H1 (cell line): Measurements from ENCODE around the gene SOX15. TPM values are rescaled to one million over a fixed set of nuclear protein-coding genes. Genes with fewer than 3 reads are reported as not detected.

Experiments used
- CTCF ChIA-PET: fragments of 300-600 bp; sonication (Branson Sonifier 250); formaldehyde crosslinking; loops from one replicate; lab custom pipeline; 2021; ENCODE audit not compliant: partially characterized antibody; lab: Charles Lee
- POLR2A ChIA-PET: fragments of 300-600 bp; sonication (Branson Sonifier 250); formaldehyde crosslinking; loops from one replicate; lab custom pipeline; 2021; ENCODE audit warnings: inconsistent platforms; ENCODE audit not compliant: partially characterized antibody; lab: Charles Lee
- DNase-seq, 2 experiments: peaks; one replicate each; pipeline versions ENCODE4 v3.0.0 to v3.0.0-alpha.2; 2010 to 2022; ENCODE audit warnings: low spot score in 2 of 2, low read depth in 1 of 2, mixed read lengths in 1 of 2
- FAIRE-seq: peaks from 2 replicates; lab custom pipeline; 2011; peaks lifted over from hg19 to GRCh38; lab: Jason Lieb, UNC
- H2AFZ ChIP-seq: 2 replicates; pipeline ENCODE4 v1.8.1; 2012; ENCODE audit warnings: low read length, inconsistent platforms
- H2AK5ac ChIP-seq: 2 replicates; pipeline ENCODE4 v1.6.1; 2013; ENCODE audit warnings: low read depth, low read length
- H2BK120ac ChIP-seq: replicated peaks from 2 replicates; pipeline ENCODE3; 2013; ENCODE audit warnings: low read depth, low read length, inconsistent platforms
- H2BK12ac ChIP-seq: 2 replicates; pipeline ENCODE4 v1.6.1; 2013; ENCODE audit warnings: low read depth, low read length
- H2BK15ac ChIP-seq: 2 replicates; pipeline ENCODE4 v1.6.1; 2013; ENCODE audit warnings: low read length
- H2BK20ac ChIP-seq: 2 replicates; pipeline ENCODE4 v1.6.1; 2013; ENCODE audit warnings: low read length
- H2BK5ac ChIP-seq: 2 replicates; pipeline ENCODE4 v1.6.1; 2013; ENCODE audit warnings: low read depth, low read length
- H3K14ac ChIP-seq: 2 replicates; pipeline ENCODE4 v1.6.1; 2013; ENCODE audit warnings: inconsistent platforms; ENCODE audit not compliant: insufficient read length
- H3K18ac ChIP-seq: 2 replicates; pipeline ENCODE4 v1.6.1; 2013; ENCODE audit warnings: low read length; ENCODE audit errors: extremely low read depth
- H3K23ac ChIP-seq: 2 replicates; pipeline ENCODE4 v1.6.1; 2013; ENCODE audit warnings: inconsistent platforms; ENCODE audit not compliant: insufficient read length
- H3K23me2 ChIP-seq: 2 replicates; pipeline ENCODE4 v1.6.1; 2013; ENCODE audit warnings: low read depth, low read length
- H3K27ac ChIP-seq: 2 replicates; pipeline ENCODE4 v1.6.1; 2011; ENCODE audit warnings: low read depth, low read length, inconsistent platforms
- H3K27me3 ChIP-seq, 4 experiments: replicated peaks in 1 of 4; 1 replicate in 1 of 4; 2 replicates in 3 of 4; pipeline versions ENCODE4 v1.6.1 to v1.8.1; 2011 to 2013; ENCODE audit warnings: low read length in 3 of 4, mild to moderate bottlenecking in 3 of 4, inconsistent platforms in 2 of 4, mixed read lengths in 2 of 4, moderate library complexity in 1 of 4; ENCODE audit not compliant: control insufficient read depth in 3 of 4, insufficient read depth in 3 of 4; ENCODE audit errors: extremely low read depth in 1 of 4
- H3K36me3 ChIP-seq, 4 experiments: 2 replicates each; pipeline versions ENCODE4 v1.6.1 to v1.8.1; 2011 to 2013; ENCODE audit warnings: mild to moderate bottlenecking in 4 of 4, low read length in 3 of 4, moderate library complexity in 2 of 4, control low read depth in 1 of 4, inconsistent platforms in 1 of 4; ENCODE audit not compliant: insufficient read depth in 4 of 4, control insufficient read depth in 2 of 4
- H3K4ac ChIP-seq: replicated peaks from 2 replicates; pipeline ENCODE3; 2013; ENCODE audit warnings: low read length, low read depth, mixed read lengths, inconsistent platforms; ENCODE audit not compliant: insufficient read length
- H3K4me1 ChIP-seq, 4 experiments: replicated peaks in 1 of 4; 1 replicate in 1 of 4; 2 replicates in 3 of 4; pipeline versions ENCODE4 v1.6.1 to v1.8.1; 2011 to 2013; ENCODE audit warnings: low read length in 3 of 4, inconsistent platforms in 2 of 4, mixed read lengths in 1 of 4; ENCODE audit not compliant: insufficient read depth in 4 of 4, control insufficient read depth in 3 of 4
- H3K4me2 ChIP-seq, 2 experiments: 2 replicates each; pipeline versions ENCODE4 v1.6.1 to v1.8.1; 2011 to 2013; ENCODE audit warnings: low read depth in 2 of 2, low read length in 2 of 2, control low read depth in 1 of 2, inconsistent platforms in 1 of 2, mild to moderate bottlenecking in 1 of 2; ENCODE audit not compliant: insufficient read depth in 1 of 2
- H3K4me3 ChIP-seq, 4 experiments: fragments of 200-600, 300-600 bp in 1 of 4; sonication (generic), shearing (Covaris generic), sonication (Bioruptor Twin) in 1 of 4; 2 replicates each; pipeline versions ENCODE4 v1.5.1 to v1.8.1; 2011 to 2016; ENCODE audit warnings: low read length in 4 of 4, low read depth in 3 of 4, control low read depth in 2 of 4, inconsistent platforms in 2 of 4, mild to moderate bottlenecking in 2 of 4, mixed read lengths in 1 of 4, moderate library complexity in 1 of 4; ENCODE audit not compliant: insufficient read depth in 2 of 4; ENCODE audit errors: extremely low read depth in 1 of 4
- H3K56ac ChIP-seq: replicated peaks from 2 replicates; pipeline ENCODE3; 2013; ENCODE audit warnings: low read depth, mild to moderate bottlenecking, mixed read lengths, low read length, inconsistent platforms; ENCODE audit not compliant: insufficient read length
- H3K79me1 ChIP-seq: 2 replicates; pipeline ENCODE4 v1.6.1; 2013; ENCODE audit warnings: low read depth, low read length, control low read depth
- H3K79me2 ChIP-seq, 2 experiments: 2 replicates each; pipeline versions ENCODE4 v1.6.1 to v1.8.1; 2012 to 2013; ENCODE audit warnings: low read length in 2 of 2, mild to moderate bottlenecking in 2 of 2, inconsistent platforms in 1 of 2; ENCODE audit not compliant: insufficient read depth in 2 of 2, control insufficient read depth in 1 of 2
- H3K9ac ChIP-seq, 4 experiments: replicated peaks in 1 of 4; 1 replicate in 1 of 4; 2 replicates in 3 of 4; pipeline versions ENCODE4 v1.6.1 to v1.8.1; 2011 to 2013; ENCODE audit warnings: low read depth in 3 of 4, low read length in 3 of 4, control low read depth in 2 of 4, mild to moderate bottlenecking in 2 of 4, moderate library complexity in 2 of 4, inconsistent platforms in 1 of 4; ENCODE audit errors: extremely low read depth in 1 of 4
- H3K9me3 ChIP-seq, 2 experiments: 2 replicates each; pipeline versions ENCODE4 v1.6.1 to v1.8.1; 2012 to 2013; ENCODE audit warnings: mild to moderate bottlenecking in 2 of 2, moderate library complexity in 2 of 2, control low read depth in 1 of 2, inconsistent platforms in 1 of 2, low read depth in 1 of 2, low read length in 1 of 2, mixed read lengths in 1 of 2; ENCODE audit not compliant: insufficient read depth in 2 of 2
- H4K20me1 ChIP-seq, 2 experiments: replicated peaks in 1 of 2; 2 replicates each; pipeline versions ENCODE3 to v1.8.1; 2011 to 2013; ENCODE audit warnings: inconsistent platforms in 2 of 2, low read length in 2 of 2, mild to moderate bottlenecking in 1 of 2; ENCODE audit not compliant: insufficient read depth in 2 of 2, control insufficient read depth in 1 of 2
- H4K5ac ChIP-seq: 2 replicates; pipeline ENCODE4 v1.6.1; 2013; ENCODE audit warnings: low read length, low read depth, mixed read lengths, inconsistent platforms; ENCODE audit not compliant: insufficient read length
- H4K8ac ChIP-seq: 2 replicates; pipeline ENCODE4 v1.8.0; 2013; ENCODE audit warnings: mild to moderate bottlenecking, moderate library complexity, low read length, inconsistent platforms; ENCODE audit not compliant: insufficient read depth; ENCODE audit errors: extremely low read depth
- H4K91ac ChIP-seq: replicated peaks from 2 replicates; pipeline ENCODE3; 2013; ENCODE audit warnings: low read length, mixed read lengths, inconsistent platforms; ENCODE audit not compliant: insufficient read length
- CBX5 ChIP-seq: fragments of 300-800, 300-1000 bp; sonication (generic); IDR thresholded peaks from 2 replicates; pipeline ENCODE4 v1.7.1; 2016; ENCODE audit warnings: antibody characterized with exemption, low read length, low read depth
- CTBP2 ChIP-seq: IDR thresholded peaks from 2 replicates; pipeline ENCODE4 v1.7.0; 2011; ENCODE audit warnings: borderline replicate concordance, mild to moderate bottlenecking, moderate library complexity, mixed read lengths, low read length; ENCODE audit not compliant: insufficient read depth, insufficient read length
- CTCF ChIP-seq, 3 experiments: IDR thresholded peaks; 1 replicate in 2 of 3; 2 replicates in 1 of 3; pipeline versions ENCODE4 v1.5.1 to v1.6.1; 2011; ENCODE audit warnings: low read length in 3 of 3, mild to moderate bottlenecking in 3 of 3, inconsistent platforms in 2 of 3, low read depth in 1 of 3, moderate library complexity in 1 of 3; ENCODE audit not compliant: insufficient read depth in 1 of 3; ENCODE audit errors: control extremely low read depth in 1 of 3
- SRF ChIP-seq: IDR thresholded peaks from 2 replicates; pipeline ENCODE4 v1.6.1; 2011; ENCODE audit warnings: mild to moderate bottlenecking, low read depth, low read length, moderate library complexity
- TCF12 ChIP-seq: IDR thresholded peaks from 2 replicates; pipeline ENCODE4 v1.6.1; 2011; ENCODE audit warnings: low read depth, mild to moderate bottlenecking, low read length
- TEAD4 ChIP-seq: IDR thresholded peaks from 2 replicates; pipeline ENCODE4 v1.6.1; 2012; ENCODE audit warnings: low read depth, low read length, inconsistent platforms, mixed read lengths
- WGBS, 2 experiments: shearing (Covaris generic) in 1 of 2; methylation state at CpG; one replicate each; pipeline versions ENCODE4 v1.1.6 to v1.1.7; 2013 to 2015; ENCODE audit warnings: low lambda C conversion rate in 2 of 2, mixed read lengths in 2 of 2, inconsistent platforms in 1 of 2, low coverage in 1 of 2, missing lambda C conversion rate in 1 of 2; ENCODE audit not compliant: insufficient replicate concordance in 2 of 2, insufficient coverage in 1 of 2, insufficient read length in 1 of 2; ENCODE audit errors: extremely low coverage in 1 of 2, missing lambda C conversion rate in 1 of 2; 5-methylcytosine and 5-hydroxymethylcytosine counted together
- polyA plus RNA-seq, 7 experiments: library from polyadenylated mRNA; depleted of rRNA in 3 of 7; stranded (reverse) in 5 of 7; unstranded in 2 of 7; fragments of >200 nt in 5 of 7; fragments of 200-250 nt in 2 of 7; gene quantifications; 1 replicate in 5 of 7; 2 replicates in 1 of 7; 4 replicates in 1 of 7; pipeline versions ENCODE4 v1.2.1 to v1.2.3, GENCODE V29; 2011 to 2013; ENCODE audit warnings: missing spikeins in 2 of 7, mixed read lengths in 2 of 7
- total RNA-seq: library from RNA; stranded (reverse); fragmentation: NEBNext Ultra II Directional; extraction: Animal tissue kit (Norgen Biotek cat#: 25700); gene quantifications from 2 replicates; pipeline ENCODE4 v1.2.1, GENCODE V29; 2021

Gene SOX15
- total and polyA plus RNA-seq, 2 of the 8 experiments (the other 6 are each of a cell fraction or from before 2014, with no cell fraction given): 14.3 to 26.8 TPM

DNA sequence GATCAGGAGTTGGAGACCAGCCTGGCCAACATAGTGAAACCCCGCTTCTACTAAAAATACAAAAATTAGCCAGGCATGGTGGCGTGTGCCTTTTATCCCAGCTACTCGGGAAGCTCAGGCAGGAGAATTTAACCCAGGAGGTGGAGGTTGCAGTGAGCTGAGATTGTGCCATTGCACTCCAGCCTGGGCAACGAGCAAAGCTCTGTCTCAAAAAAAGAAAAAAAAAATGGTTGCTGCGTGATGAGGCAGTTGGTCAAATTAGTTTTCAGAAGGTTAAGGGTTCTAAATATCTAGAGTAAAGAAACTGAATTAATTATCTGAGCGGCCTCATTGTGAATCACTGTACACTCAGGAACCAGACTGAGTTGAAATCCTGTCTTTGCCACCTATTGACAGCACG lies 13.9 kb downstream of the SOX15 start:
- H3K36me3 ChIP-seq: peaks cover 45 to 63% (median 51%) of the 10 kb centered on the region in 4 experiments
- FAIRE-seq: no peak

More for the DNA sequence above, 13.9 kb downstream of the SOX15 start:
- Histone ChIP-seq H3K79me1 (peaks cover 10% of the 10 kb centered on the region), H3K4ac (no peak overlapping the region), H2AFZ (no peak overlapping the region), H4K20me1 (peaks cover 27 to 34% of the 10 kb centered on the region in 2 experiments), H4K5ac (no peak overlapping the region), H3K23ac (no peak overlapping the region), H2BK15ac (no peak overlapping the region), H2BK120ac (no peak overlapping the region), H2BK20ac (no peak overlapping the region), H3K9me3 (no peaks in the 10 kb centered on the region), H3K14ac (no peak overlapping the region), H3K23me2 (peaks cover 6% of the 10 kb centered on the region), H3K4me3 (no peak overlapping the region; a peak in 1 of 8 replicates), H3K27me3 (no peaks in the 10 kb centered on the region), H4K8ac (no peak overlapping the region), H4K91ac (no peak overlapping the region), H3K27ac (no peak overlapping the region), H2AK5ac (no peak overlapping the region), H3K56ac (no peak overlapping the region), H3K9ac (no peak overlapping the region), H3K79me2 (peaks cover 23 to 39% of the 10 kb centered on the region in 2 experiments), H3K4me2 (no peak overlapping the region; a peak in 1 of 4 replicates), H2BK12ac (no peak overlapping the region), H3K4me1 (peaks cover 4 to 10% (median 7%) of the 10 kb centered on the region in 4 experiments), H3K18ac (no peak overlapping the region), H2BK5ac (no peak overlapping the region)
- CTCF ChIA-PET: interaction anchor here (0.6 to 3.6 kb wide), 4 partner anchors 13 to 61 kb away, joined by 3 to 24 read pairs (median 4); partner anchors contain the start of genes SENP3 and SOX15
- WGBS, 2 experiments: 95% methylated on average over 7 of the region's 7 CpGs; no CpG with 5 or more reads in 1 of the 2 experiments
- POLR2A ChIA-PET: interaction anchor here (0.6 to 37.5 kb wide), 27 partner anchors 6 to 351 kb away, joined by 3 to 1144 read pairs (median 4); partner anchors contain the start of genes CD68, CHRNB1, MPDU1 and NEURL4
- no peak for DNase-seq
- TF ChIP-seq SRF (no peak), TCF12 (no peak), CBX5 (no peak), CTCF (IDR thresholded peaks at IDR 0.05; ENCODE audit: control extremely low read depth in 1 of 3, insufficient read depth in 1 of 3, low read depth in 1 of 3, low read length in 3 of 3) (no peak), TEAD4 (no peak), CTBP2 (no peak)
